NCI-H1092 treated with DMSO at 0.1 percent for 48 hours (cell line): ENCODE data around the gene CDHR5.

Experiments
- DNase-seq: peaks from one replicate; lab custom pipeline; 2025; lab: John Stamatoyannopoulos, UW

The CDHR5 gene

DNA sequence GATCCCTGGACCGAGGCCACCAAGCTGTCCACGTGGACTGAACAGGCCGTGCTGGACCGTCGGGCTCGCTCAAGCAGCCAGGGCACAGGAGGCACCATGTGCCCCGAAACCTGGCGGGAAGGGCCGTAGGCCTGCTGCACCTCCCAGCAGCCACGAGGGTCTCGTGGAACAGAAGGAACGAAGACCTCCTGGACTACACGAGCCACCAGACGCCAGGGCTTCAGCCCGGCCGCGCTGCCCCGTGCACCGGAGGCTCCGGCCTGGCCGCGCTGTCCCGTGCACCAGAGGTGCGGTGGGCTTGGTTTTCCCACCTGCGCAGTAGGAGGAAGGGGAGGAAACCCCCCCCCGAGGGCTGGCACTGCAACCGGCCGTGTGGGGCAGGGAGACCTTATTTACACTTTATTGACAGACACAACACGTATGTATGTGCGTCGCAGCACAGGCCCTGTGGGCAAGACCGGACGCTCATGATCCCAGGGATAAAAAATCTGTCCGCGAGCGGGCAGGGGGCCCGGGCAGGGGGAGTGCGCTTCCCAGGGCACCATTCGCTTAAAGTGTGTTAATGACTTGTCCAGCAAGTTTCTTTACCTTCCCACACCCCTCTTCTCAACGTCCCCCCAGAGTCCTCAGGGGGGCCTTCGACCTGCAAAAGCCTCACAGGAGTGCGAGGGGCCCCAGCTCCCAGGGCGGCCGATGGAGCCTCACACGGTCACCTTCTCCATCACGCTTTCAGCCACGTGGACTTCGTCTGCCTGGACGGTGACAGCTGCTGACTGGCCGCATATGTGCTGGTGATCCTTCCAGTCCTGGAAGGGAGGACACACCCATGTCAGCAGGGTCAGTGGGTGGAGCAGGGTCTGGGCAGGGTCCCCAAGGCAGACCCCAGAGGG, 19.3 kb upstream of the CDHR5 start:
- no peak for DNase-seq

- no peak for DNase-seq
Observed at GRCh38 chr11:643366-643765, 18.6 kb upstream of the CDHR5 start.

- DNase-seq, result no peak
Observed at GRCh38 chr11:641806-642370, 17.1 kb upstream of the CDHR5 start.

DNA sequence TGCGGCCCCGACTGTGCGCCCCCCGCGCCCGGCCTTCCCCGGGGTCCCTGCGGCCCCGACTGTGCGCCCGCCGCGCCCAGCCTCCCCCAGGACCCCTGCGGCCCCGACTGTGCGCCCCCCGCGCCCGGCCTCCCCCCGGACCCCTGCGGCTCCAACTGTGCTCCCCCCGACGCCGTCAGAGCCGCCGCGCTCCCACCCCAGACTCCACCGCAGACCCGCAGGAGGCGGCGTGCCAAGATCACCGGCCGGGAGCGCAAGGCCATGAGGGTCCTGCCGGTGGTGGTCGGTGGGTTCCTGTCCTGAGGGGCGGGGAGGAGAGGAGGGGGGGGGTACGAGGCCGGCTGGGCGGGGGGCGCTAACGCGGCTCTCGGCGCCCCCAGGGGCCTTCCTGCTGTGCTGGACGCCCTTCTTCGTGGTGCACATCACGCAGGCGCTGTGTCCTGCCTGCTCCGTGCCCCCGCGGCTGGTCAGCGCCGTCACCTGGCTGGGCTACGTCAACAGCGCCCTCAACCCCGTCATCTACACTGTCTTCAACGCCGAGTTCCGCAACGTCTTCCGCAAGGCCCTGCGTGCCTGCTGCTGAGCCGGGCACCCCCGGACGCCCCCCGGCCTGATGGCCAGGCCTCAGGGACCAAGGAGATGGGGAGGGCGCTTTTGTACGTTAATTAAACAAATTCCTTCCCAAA, 15.4 kb upstream of the CDHR5 start:
- DNase-seq, result no peak

GRCh38 chr11:639332-639955, 14.7 kb upstream of the CDHR5 start:
- no peak for DNase-seq

DNA sequence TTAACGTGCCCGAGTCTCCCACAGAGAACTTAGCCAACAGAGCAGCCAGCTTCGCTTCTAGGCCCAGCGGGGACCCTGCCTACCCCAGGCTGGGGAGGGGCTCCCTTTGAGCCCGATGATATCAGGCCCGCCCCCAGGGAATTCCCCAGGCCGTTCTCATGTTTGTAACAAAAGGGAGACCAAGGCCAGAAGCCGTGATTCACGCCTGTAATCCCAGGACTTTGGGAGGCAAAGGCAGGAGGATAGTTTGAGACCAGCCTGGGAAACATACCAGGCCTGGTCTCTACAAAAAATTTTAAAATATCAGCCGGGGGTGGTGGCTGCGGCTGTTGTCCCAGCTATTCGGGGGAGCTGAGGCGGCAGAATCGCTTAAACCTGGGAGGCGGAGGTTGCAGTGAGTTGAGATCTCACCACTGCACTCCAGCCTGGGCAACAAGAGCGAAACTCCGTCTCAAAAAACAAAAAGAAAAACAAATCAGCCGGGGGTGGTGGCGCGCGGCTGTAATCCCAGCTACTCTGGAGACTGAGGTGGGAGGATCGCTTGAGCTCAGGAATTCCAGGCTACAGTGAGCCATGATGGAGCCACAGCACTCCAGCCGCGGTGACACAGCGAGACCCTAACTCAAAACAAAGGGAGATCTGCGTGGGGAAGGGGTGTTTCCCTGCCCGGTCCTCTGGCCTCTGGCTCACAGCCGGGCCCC, 14.0 kb upstream of the CDHR5 start:
- no peak for DNase-seq

DNA sequence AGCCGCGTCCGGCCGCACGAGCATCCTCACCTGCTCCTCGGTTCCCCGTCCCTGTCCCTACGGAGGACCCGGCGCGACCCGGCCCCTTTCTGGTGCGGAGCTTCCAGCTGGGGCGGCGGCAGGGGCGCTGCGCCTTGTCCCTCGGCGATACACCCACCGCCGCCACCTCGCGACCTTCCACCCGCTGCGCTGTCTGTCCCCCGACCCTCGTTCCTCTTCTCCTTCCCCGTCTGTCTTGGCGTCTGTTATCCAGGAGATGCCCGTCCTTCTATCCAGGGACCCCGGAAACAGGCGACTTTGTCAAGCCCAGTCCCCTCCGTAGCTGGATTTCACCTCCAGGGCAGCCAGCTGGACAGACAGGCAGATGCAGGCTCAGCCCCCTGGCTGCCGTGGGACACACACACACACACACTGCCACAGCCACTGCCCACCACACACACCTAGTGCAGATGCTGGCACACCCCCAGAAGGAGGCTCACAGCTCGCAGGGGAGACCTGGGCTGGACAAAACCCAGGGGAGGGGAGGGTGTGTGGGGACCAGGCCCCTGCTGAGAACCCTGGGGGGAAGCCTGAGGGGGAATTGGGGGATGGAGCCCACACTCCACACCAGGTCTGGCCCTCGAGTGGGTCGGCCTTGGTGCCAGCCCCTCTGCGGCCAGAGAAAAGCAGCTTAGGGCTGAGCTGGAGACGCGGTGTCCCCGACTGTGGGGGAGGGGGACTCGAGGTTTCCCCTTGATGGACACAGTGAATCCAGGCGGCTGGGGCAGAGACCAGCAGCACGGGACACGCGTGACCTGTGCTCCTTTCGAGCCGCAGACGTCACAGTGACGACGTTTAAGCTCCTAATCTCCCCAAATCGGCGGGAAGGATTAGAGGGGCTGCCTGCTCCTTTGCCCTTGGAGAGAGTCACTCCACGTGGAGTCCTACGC, 13.1 kb upstream of the CDHR5 start:
- no peak for DNase-seq

GRCh38 chr11:637333-637592, 12.5 kb upstream of the CDHR5 start:
- DNase-seq, result no peak

DNA sequence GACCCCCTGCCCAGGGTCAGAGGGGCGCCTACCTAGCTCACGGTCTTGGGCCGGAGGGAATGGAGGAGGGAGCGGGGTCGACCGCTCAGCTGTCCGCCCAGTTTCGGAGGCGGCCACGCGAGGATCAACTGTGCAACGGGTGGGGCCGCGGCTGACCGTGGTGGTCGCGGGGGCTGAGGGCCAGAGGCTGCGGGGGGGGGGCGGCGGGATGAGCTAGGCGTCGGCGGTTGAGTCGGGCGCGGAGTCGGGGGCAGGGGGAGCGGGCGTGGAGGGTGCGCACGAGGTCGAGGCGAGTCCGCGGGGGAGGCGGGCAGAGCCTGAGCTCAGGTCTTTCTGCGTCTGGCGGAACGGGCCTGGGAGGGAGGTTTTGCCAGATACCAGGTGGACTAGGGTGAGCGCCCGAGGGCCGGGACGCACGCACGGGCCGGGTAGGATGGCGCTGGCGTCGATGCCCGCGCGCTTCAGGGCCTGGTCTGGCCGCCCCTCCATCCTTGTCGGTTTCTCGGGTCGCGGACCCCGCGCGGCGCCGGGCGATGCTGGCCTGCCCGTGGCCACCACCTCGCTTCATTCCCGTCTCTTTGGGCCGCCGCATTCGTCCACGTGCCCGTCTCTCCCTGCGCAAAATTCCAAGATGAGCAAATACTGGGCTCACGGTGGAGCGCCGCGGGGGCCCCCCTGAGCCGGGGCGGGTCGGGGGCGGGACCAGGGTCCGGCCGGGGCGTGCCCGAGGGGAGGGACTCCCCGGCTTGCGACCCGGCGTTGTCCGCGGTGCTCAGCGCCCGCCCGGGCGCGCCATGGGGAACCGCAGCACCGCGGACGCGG, 12.0 kb upstream of the CDHR5 start, which contains the start of gene DRD4:
TSS of gene DRD4 (plus strand) at position 759 of the 822 bp plus-strand sequence. CDS start at position 795, 36 bp downstream.
- DNase-seq, result no peak

GRCh38 chr11:635945-636510, 11.3 kb upstream of the CDHR5 start:
- DNase-seq, result no peak

DNA sequence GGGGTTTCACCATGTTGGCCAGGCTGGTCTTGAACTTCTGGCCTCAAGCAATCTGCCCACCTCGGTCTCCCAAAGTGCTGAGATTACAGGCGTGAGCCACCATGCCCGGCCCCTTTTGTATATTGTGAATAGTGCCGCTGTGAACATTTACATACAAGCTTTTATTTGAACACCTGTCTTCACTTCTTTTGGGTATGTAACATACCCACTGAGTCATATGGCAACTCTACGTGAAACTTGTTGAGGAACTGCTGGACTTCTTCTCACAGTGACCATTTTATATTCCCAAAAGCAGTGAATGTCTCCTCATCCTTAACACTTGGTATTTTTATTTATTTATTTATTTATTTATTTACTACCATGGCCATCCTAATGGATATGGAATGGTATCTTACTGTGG, 6.1 kb upstream of the CDHR5 start:
- no peak for DNase-seq

- no peak for DNase-seq
Observed at GRCh38 chr11:629237-629583, 4.5 kb upstream of the CDHR5 start.

- no peak for DNase-seq
Observed at GRCh38 chr11:628056-628455, 3.3 kb upstream of the CDHR5 start.

- no peak for DNase-seq
Observed at GRCh38 chr11:627308-627576, 2.5 kb upstream of the CDHR5 start.

- no peak for DNase-seq
Observed at GRCh38 chr11:626475-627307, 1.9 kb upstream of the CDHR5 start, which contains the start of gene SCT. SCT (minus strand) TSS chr11:627181; CDS start chr11:627143, 38 bp downstream.

DNA sequence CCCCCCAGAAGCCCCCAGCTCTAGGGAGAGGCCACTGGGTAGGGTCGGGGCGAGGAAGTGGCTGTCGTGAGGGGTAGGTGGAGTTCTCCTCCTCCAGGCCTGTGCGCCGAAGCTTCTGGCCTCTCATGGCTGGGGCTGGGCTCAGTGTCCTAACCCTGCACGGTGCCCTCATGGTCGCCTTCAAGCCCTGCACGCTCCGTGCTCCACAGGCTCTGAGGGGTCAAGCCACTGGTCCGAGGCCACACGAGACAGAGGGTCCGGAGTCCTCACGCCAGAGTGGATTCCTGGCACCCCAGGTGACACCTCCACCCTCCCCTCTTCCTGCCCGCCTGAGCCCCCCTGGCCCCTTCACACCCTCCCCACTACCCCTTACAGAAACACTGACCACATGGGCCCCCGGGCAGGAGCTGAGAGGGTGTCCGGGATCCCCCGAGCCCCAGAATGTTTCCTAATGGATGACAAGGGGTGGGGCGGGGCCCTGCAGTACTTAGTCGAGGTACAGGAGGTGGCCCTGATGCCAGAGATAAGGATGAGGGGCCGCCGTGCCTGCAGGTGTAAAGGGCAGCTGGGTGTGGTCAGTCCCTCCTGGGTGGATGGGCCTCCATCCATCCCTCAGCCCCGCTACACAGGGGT, 997 bp upstream of the CDHR5 start:
- no peak for DNase-seq

GRCh38 chr11:623999-624704, 603 bp downstream of the CDHR5 start:
- DNase-seq, result no peak

DNA sequence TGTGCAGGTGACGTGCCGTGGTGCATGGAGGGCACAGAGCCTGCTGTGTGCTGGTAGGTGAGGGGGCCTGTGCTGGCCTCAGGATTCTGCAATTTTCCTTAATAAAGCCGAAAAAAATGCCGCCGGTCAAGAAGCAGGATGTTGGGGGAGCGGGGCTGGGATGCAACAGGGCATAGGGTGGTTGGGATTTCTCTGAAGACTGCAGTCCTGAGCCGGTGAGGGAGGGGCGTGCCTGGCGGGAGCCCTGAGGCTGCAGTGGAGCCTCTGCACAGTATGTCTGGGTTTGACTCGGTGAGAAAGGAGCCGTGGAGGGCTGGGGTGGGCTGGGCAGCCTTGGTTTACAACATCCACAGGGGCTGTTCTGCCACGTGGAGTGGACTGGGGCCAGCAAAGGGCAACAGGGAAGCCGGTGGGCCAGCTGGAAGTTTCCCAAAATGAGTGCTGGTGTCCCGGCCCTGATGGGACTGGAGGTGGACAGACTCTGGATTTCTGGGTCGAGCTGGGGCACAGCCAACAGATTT, 1.3 kb downstream of the CDHR5 start:
- DNase-seq, result no peak
